Right lobe of liver (tissue), 6 donors: Measurements from ENCODE around the gene STMN1. TPM values are rescaled to one million over a fixed set of nuclear protein-coding genes. Genes with fewer than 3 reads are reported as not detected.

ENCODE experiments used
- ATAC-seq, 4 donors: fragments of 200-7000 bp; cut with Tn5 transposase; one replicate each; pipeline ENCODE4 v1.9.1; 2020; ENCODE audit warnings: mild to moderate bottlenecking in 4 of 4, moderate library complexity in 4 of 4
- DNase-seq, 3 donors: peaks; one replicate each; pipeline ENCODE4 v3.0.0-alpha.2; 2020
- H3K27ac ChIP-seq, 3 donors: fragments of 200-600 bp; one replicate each; pipeline ENCODE4 v1.8.0; 2022
- H3K27me3 ChIP-seq, 2 donors: fragments of 200-600 bp; one replicate each; pipeline ENCODE4 v1.8.0; 2022
- H3K36me3 ChIP-seq, 4 donors: fragments of 200-600 bp; sonication (generic) in 1 of 4; one replicate each; pipeline versions ENCODE4 v1.5.1 to v1.8.0; 2017 to 2022; ENCODE audit warnings: control low read depth in 1 of 4
- H3K4me1 ChIP-seq, 4 donors: fragments of 200-600 bp; sonication (generic) in 1 of 4; one replicate each; pipeline versions ENCODE4 v1.5.1 to v1.8.0; 2017 to 2022; ENCODE audit warnings: control low read depth in 1 of 4
- H3K4me3 ChIP-seq, 3 donors: fragments of 200-600 bp; one replicate each; pipeline ENCODE4 v1.8.0; 2022
- H3K9me3 ChIP-seq, 4 donors: fragments of 200-600 bp; sonication (generic) in 1 of 4; one replicate each; pipeline versions ENCODE4 v1.5.1 to v1.8.0; 2017 to 2022; ENCODE audit warnings: control low read depth in 1 of 4
- CTCF ChIP-seq, 4 donors: fragments of 200-600 bp in 3 of 4; fragments of 450-650 bp in 1 of 4; IDR thresholded peaks; one replicate each; pipeline versions ENCODE4 v1.5.1 to v1.8.0; 2016 to 2022; ENCODE audit warnings: antibody characterized with exemption in 4 of 4, mild to moderate bottlenecking in 2 of 4
- POLR2A ChIP-seq: fragments of 450-650 bp; IDR thresholded peaks from one replicate; pipeline ENCODE4 v1.6.1; 2017; ENCODE audit warnings: antibody characterized with exemption, mild to moderate bottlenecking
- WGBS: methylation state at CpG from one replicate; pipeline ENCODE4 v1.1.6; 2018; ENCODE audit warnings: low coverage, low lambda C conversion rate; ENCODE audit not compliant: insufficient coverage; ENCODE audit errors: missing lambda C conversion rate; 5-methylcytosine and 5-hydroxymethylcytosine counted together
- intact Hi-C, 2 donors: fragments of 100-400 bp; cut with DNase I; formaldehyde crosslinking; loops; one replicate each; pipeline versions ENCODE4 v1.11.2 to v1.14.1; 2022
- total RNA-seq, 6 experiments: library from RNA; depleted of rRNA in 2 of 6; stranded (reverse); fragments of >200 nt in 2 of 6; fragmentation: NEBNext Ultra II Directional in 3 of 6; extraction: Animal tissue kit (Norgen Biotek cat#: 25700) in 3 of 6; gene quantifications; one replicate each; pipeline versions ENCODE4 v1.1.0 to v1.2.4, GENCODE V29; 2016 to 2023
- donor health status: DM: no; HTN: yes; CAD: no.
- donor health status: DM: no; HTN: no; CAD: no.
- donor health status: DM: no; HTN: no; CAD: no.
- donor health status: DM: no; HTN: yes; CAD: no.
- donor health status: DM: no; HTN: yes; CAD: no.

The STMN1 gene
- total RNA-seq, 6 experiments from 2014 or later, result 2.1 to 11.7 (median 6.8) TPM

DNA sequence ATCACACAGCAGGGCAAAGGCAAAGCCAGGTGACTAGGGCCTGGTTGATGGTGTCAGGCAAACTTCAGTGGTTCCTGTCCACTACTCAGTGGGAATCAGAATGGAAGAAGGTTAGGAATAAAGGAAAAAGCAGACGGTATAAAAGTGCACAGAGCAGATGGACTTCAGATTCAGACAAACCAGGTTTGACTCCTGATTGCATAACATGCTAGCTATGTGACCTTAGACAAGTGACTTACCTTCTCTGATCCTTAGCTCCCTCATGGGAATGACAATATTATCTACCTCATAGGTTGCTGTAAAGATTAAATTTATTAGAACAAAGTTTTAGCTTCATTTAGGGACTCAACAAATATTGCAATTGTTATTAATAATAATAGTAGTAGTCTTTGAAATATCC is 35.6 kb downstream of the STMN1 start:
- peaks cover 0 to 83% (median 34%) of the 10 kb centered on the region in 4 donors for H3K4me1 ChIP-seq
- no peaks in the 10 kb centered on the region for H3K36me3 ChIP-seq
- WGBS, result 24% methylated on average over 1 of the region's 1 CpG
- H3K27me3 ChIP-seq, result no peaks in the 10 kb centered on the region
- peak overlapping the region in 2 of 3 donors; percentile 65 to 84 for H3K27ac ChIP-seq
- ATAC-seq, result no peak
- intact Hi-C loops, result no loop called here
- TF ChIP-seq POLR2A (no peak), CTCF (IDR thresholded peaks at IDR 0.05) (no peak)
- no peak for DNase-seq
- H3K4me3 ChIP-seq, result no peak overlapping the region
- no peaks in the 10 kb centered on the region for H3K9me3 ChIP-seq

GRCh38 chr1:25869909-25870606 is 36.2 kb downstream of the STMN1 start:
- H3K4me3 ChIP-seq, result no peak overlapping the region
- DNase-seq (no peak), ATAC-seq (no peak)
- H3K27me3 ChIP-seq, result no peaks in the 10 kb centered on the region
- H3K4me1 ChIP-seq, result peaks cover 0 to 82% (median 34%) of the 10 kb centered on the region in 4 donors
- intact Hi-C loops, result no loop called here
- no peaks in the 10 kb centered on the region for H3K9me3 ChIP-seq
- no peaks in the 10 kb centered on the region for H3K36me3 ChIP-seq
- 41% methylated on average over 3 of the region's 6 CpGs for WGBS
- peak overlapping the region in 2 of 3 donors; percentile 10 to 84 for H3K27ac ChIP-seq
- TF ChIP-seq CTCF (IDR thresholded peaks at IDR 0.05) (no peak), POLR2A (no peak)

DNA sequence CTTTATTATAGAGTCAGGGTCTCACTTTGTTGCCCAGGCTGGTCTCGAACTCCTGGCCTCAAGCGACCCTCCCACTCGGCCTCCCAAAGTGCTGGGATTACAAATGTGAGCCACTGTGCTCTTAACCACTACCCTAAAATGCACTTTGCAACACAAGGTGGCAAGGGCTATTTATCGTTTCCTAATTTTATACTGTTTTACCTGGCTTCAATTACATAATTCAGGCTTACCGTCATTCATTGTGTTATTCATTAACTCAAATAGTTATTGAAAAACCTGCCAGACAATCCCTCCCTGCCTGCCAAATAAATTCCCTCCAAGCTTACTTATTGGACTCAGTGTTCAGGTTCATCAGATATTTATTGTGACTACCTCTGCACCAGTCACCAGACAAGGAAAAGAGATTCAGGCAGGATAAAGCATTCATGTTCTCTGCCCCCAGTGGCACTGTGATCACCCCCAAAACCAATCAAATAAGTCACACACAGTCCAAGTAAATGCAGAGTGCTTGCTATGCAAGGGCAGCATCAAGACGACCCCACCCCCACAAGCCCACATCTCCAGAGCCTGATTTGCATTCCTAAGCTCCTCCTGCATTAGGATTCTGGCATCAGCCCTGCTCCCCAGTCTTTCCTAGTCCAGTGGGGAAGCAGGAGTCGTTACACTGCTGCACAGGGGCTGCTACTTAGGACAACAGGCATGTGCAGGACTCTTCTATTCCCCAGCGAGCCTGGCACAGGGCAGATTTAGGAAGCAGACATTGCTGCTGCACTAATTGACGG is 38.8 kb downstream of the STMN1 start:
- DNase-seq (no peak), ATAC-seq (peak; percentile 73 to 77 (median 75))
- peaks cover 0 to 62% (median 28%) of the 10 kb centered on the region in 4 donors for H3K4me1 ChIP-seq
- intact Hi-C loops, result no loop called here
- H3K9me3 ChIP-seq, result no peaks in the 10 kb centered on the region
- H3K36me3 ChIP-seq, result no peaks in the 10 kb centered on the region
- peak; percentile 32 for TF ChIP-seq POLR2A
- no peak for TF ChIP-seq CTCF (IDR thresholded peaks at IDR 0.05)
- no peaks in the 10 kb centered on the region for H3K27me3 ChIP-seq
- no peak overlapping the region for H3K4me3 ChIP-seq
- peak overlapping the region in 2 of 3 donors; percentile 81 to 84 for H3K27ac ChIP-seq
- WGBS, result 8% methylated on average over 5 of the region's 9 CpGs

GRCh38 chr1:25866288-25866687 is 39.9 kb downstream of the STMN1 start:
- TF ChIP-seq CTCF (IDR thresholded peaks at IDR 0.05) (no peak), POLR2A (no peak)
- ATAC-seq (peak in 3 of 4 donors; percentile 37 to 42 (median 39)), DNase-seq (no peak)
- H3K4me3 ChIP-seq, result no peak overlapping the region
- H3K4me1 ChIP-seq, result peaks cover 0 to 50% (median 21%) of the 10 kb centered on the region in 4 donors
- 7% methylated on average over 1 of the region's 1 CpG for WGBS
- intact Hi-C loops, result no loop called here
- no peaks in the 10 kb centered on the region for H3K36me3 ChIP-seq
- H3K27me3 ChIP-seq, result no peaks in the 10 kb centered on the region
- peak overlapping the region in 2 of 3 donors; percentile 61 to 84 for H3K27ac ChIP-seq
- no peaks in the 10 kb centered on the region for H3K9me3 ChIP-seq
